Activated CD4-positive, alpha-beta T cell treated with anti-CD3 and anti-CD28 coated beads, Interleukin-2, amount 10 ng/mL, durations not matched to agents 7 days and 5 days (primary cell): ENCODE results near the gene SEMG2. TPM values are rescaled to one million over a fixed set of nuclear protein-coding genes. Genes with fewer than 3 reads are reported as not detected.

Experiments used
- CTCF ChIA-PET: fragments of 350-600 bp; sonication (Branson Sonifier 250); formaldehyde crosslinking; loops from one replicate; lab custom pipeline; 2021; ENCODE audit warnings: antibody characterized with exemption; lab: Charles Lee
- POLR2A ChIA-PET: fragments of 350-600 bp; sonication (Branson Sonifier 250); formaldehyde crosslinking; loops from one replicate; lab custom pipeline; 2021; ENCODE audit warnings: antibody characterized with exemption; lab: Charles Lee
- DNase-seq: peaks from one replicate; pipeline ENCODE4 v3.0.0-alpha.2; 2020
- H3K27ac Mint-ChIP-seq: one replicate; pipeline ENCODE4 v1.8.0; 2021; ENCODE audit warnings: mild to moderate bottlenecking, moderate library complexity, mixed read lengths
- H3K27me3 Mint-ChIP-seq: one replicate; pipeline ENCODE4 v1.8.0; 2021; ENCODE audit warnings: mixed read lengths
- H3K36me3 Mint-ChIP-seq: one replicate; pipeline ENCODE4 v1.8.0; 2021; ENCODE audit warnings: low read depth, mixed read lengths
- H3K4me1 Mint-ChIP-seq: one replicate; pipeline ENCODE4 v1.8.0; 2021; ENCODE audit warnings: mixed read lengths
- H3K4me3 Mint-ChIP-seq: one replicate; pipeline ENCODE4 v1.8.0; 2021; ENCODE audit warnings: mild to moderate bottlenecking, moderate library complexity, mixed read lengths
- H3K9me3 Mint-ChIP-seq: one replicate; pipeline ENCODE4 v1.8.0; 2021; ENCODE audit warnings: mixed read lengths
- total RNA-seq, 2 experiments: library from RNA; stranded (reverse); gene quantifications; one replicate each; pipeline ENCODE4 v1.2.3, GENCODE V29; 2021

Gene SEMG2
- total RNA-seq, 2 experiments from 2014 or later, result not detected

DNA sequence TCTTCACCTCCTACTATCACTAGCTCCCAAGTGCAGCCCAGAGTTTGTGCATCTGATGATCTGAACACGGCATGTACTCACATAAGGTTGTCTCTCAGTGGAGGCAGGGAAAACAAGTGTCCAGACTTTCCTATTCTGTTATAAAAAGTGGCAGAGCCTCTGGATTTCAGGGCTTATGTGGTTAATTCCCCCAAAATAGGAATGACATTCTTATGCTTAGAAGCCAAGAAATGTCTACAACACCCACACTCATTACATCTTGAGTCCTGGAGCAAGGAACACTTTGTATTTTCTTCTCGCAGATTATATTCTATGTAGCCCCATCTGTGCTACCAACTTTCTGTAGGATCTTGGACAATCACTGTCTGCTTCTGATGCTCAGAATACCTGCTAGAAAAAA lies 27.8 kb upstream of the SEMG2 start:
- Mint-ChIP-seq H3K27ac (no peak overlapping the region), H3K4me1 (no peaks in the 10 kb centered on the region), H3K36me3 (no peaks in the 10 kb centered on the region), H3K4me3 (no peak overlapping the region), H3K9me3 (no peaks in the 10 kb centered on the region), H3K27me3 (peaks cover 24% of the 10 kb centered on the region)
- ChIA-PET POLR2A (no interaction called here), CTCF (interaction anchor here (1.7 kb wide), 1 partner anchor 90 kb away, joined by 4 read pairs; no protein-coding TSS in a partner anchor)
- no peak for DNase-seq

DNA sequence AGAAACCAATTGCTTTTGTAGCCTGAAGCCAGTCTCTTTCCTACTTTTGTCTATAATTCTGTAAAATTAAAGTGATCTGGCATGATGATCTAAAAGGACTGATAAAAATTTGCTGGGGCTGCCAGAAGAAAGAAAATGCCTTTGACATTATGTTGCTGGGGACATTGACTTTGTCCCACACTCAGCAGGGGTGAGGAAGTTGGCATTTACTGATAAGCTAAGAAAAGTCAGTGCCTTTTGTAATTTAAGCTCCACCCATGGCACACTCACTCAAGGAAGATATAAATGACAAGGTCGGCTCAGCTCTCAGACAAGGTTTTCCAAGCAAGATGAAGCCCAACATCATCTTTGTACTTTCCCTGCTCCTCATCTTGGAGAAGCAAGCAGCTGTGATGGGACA lies 14.4 kb upstream of the SEMG2 start, which contains the start of gene SEMG1:
SEMG1 (plus strand) TSS at position 309 of the 400 bp plus-strand sequence; CDS start at position 330, 21 bp downstream.
- no peaks in the 10 kb centered on the region for H3K4me1 Mint-ChIP-seq
- DNase-seq, result no peak
- H3K9me3 Mint-ChIP-seq, result no peaks in the 10 kb centered on the region
- ChIA-PET POLR2A (no interaction called here), CTCF (interaction anchor here (0.6 kb wide), 1 partner anchor 1167 kb away, joined by 3 read pairs; no protein-coding TSS in a partner anchor)
- H3K27ac Mint-ChIP-seq, result no peak within 1 kb of the TSS
- H3K27me3 Mint-ChIP-seq, result peaks cover 40% of the 10 kb centered on the region
- no peak within 1 kb of the TSS for H3K4me3 Mint-ChIP-seq
- H3K36me3 Mint-ChIP-seq, result no peaks in the 10 kb centered on the region

DNA sequence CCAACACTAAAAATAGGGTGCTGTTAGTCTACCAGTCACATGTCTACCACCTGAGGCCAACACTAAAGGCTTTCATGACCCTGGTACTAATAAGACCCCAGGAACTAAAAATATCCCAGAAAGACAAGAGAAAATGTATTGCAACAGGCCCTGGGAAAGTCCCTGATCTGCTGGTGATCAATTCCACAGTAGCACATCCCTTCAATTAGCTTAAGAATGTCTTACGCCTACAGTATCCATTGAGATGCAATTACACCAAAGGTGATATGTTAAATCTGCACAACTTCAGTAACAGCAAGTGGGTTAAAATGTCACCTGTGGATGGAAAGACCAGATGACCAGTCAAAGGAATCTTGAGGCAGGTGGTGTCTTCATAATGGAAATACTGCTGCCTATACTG lies 11.2 kb upstream of the SEMG2 start:
- Mint-ChIP-seq H3K27me3 (peaks cover 37% of the 10 kb centered on the region), H3K4me3 (no peak overlapping the region), H3K9me3 (no peaks in the 10 kb centered on the region), H3K36me3 (no peaks in the 10 kb centered on the region), H3K27ac (no peak overlapping the region), H3K4me1 (no peaks in the 10 kb centered on the region)
- ChIA-PET POLR2A (no interaction called here), CTCF (no interaction called here)
- no peak for DNase-seq

DNA sequence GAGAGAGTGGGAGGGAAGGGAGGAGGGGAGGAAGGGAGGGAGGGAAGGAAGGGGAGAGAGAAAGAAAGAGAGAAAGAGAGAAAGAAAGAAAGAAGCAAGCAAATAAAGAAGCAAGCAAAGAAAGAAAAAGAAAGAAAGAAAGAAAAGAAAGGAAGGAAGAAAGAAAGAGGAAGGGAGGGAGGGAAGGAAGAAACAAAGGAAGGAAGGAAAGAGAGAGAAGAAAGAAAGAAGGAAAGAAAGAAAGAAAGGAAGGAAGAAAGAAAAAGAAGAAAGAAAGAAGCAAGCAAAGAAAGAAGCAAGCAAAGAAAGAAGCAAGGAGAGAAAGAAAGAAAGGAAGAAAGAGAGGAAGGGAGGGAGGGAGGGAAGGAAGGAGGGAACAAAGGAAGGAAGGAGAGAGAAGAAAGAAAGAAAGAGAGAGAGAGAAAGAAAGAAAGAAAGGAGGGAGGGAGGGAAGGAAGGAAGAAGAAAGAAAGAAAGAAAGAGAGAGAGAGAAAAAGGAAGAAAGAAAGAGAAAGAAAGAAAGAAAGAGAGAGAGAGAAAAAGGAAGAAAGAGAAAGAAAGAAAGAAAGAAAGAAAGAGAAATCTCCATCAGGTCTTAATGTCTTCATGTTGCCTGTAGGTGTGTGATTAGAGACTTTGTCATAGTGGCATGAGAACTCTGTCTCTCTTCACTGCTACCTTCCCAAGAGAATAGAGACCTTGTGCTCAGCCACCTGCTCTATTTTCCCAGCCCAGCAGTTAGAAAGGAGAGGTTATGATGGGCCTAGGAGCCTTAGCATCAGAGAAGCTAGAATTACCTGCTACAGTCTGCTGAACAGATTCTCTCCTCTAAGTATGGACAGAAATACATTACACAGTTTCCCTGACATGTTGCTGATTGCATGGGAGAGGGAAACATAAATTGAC lies 9.4 kb upstream of the SEMG2 start:
- H3K27me3 Mint-ChIP-seq, result peaks cover 28% of the 10 kb centered on the region
- CTCF ChIA-PET, result no interaction called here
- H3K4me3 Mint-ChIP-seq, result no peak overlapping the region
- no peak overlapping the region for H3K27ac Mint-ChIP-seq
- no peaks in the 10 kb centered on the region for H3K4me1 Mint-ChIP-seq
- no peaks in the 10 kb centered on the region for H3K36me3 Mint-ChIP-seq
- DNase-seq, result no peak
- POLR2A ChIA-PET, result no interaction called here
- H3K9me3 Mint-ChIP-seq, result no peaks in the 10 kb centered on the region

DNA sequence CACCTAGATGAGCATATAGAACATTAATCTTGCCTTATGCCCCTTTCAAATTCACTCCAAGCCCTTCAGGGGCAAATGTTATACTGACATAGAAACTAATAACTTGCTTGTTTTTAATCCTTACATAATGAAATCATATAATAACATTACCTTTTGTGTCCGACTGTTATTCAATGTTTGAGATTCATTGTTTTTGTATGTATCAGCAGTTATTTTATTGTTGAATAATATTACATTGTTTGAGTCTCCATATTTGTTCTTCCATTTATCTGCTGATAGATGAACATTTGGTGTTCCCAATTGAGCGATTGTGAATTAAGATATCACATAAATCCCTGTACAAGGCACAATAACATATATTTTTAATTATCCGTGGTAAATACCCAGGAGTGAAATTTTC lies 8.3 kb upstream of the SEMG2 start:
- no peaks in the 10 kb centered on the region for H3K4me1 Mint-ChIP-seq
- no peak for DNase-seq
- CTCF ChIA-PET, result no interaction called here
- H3K4me3 Mint-ChIP-seq, result no peak overlapping the region
- POLR2A ChIA-PET, result no interaction called here
- peaks cover 24% of the 10 kb centered on the region for H3K27me3 Mint-ChIP-seq
- H3K36me3 Mint-ChIP-seq, result no peaks in the 10 kb centered on the region
- H3K27ac Mint-ChIP-seq, result no peak overlapping the region
- no peaks in the 10 kb centered on the region for H3K9me3 Mint-ChIP-seq

DNA sequence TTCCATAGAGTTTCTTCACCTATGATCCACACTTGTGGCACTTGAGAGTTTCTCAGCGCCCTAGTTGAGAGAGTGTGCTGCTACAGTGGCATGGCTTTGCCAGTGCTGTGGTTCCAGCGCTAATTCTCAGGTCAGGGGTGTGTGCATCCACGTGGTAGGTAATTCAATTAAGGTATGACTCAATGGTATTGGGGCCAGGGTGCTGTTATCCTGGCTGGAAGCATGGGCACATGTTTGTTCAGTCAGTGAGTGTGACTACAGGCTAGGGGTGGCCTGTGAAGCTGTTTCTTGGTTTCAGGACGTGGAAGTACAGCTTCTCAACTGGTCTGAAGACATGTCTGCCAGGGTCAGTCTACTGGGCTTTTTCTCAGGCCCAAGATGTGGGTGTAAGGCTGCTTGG lies 3.0 kb upstream of the SEMG2 start:
- Mint-ChIP-seq H3K27ac (no peak overlapping the region), H3K27me3 (peaks cover 28% of the 10 kb centered on the region), H3K9me3 (no peaks in the 10 kb centered on the region), H3K4me1 (no peaks in the 10 kb centered on the region), H3K4me3 (no peak overlapping the region), H3K36me3 (no peaks in the 10 kb centered on the region)
- ChIA-PET CTCF (no interaction called here), POLR2A (no interaction called here)
- no peak for DNase-seq

DNA sequence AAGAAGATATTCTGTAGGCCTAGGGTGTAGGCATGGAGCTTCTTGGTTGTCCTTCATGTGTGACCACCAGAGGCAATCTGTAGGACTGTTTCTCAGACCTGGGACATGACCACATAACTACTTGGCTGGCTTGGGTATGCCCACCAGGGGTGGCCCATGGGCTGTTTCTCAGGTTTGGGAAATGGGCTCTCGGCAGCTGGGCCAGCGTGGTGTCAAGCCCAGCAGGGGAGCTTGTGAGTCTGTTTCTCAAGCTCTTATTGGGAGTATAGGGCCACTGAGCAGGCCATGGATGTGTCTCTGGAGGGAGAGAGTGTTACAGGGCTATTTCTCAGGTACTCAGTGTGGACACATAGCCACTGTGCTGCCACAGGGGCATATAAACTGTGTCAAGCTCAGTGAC lies 2.5 kb upstream of the SEMG2 start:
- Mint-ChIP-seq H3K9me3 (no peaks in the 10 kb centered on the region), H3K27ac (no peak overlapping the region), H3K4me3 (no peak overlapping the region), H3K4me1 (no peaks in the 10 kb centered on the region), H3K27me3 (peaks cover 26% of the 10 kb centered on the region), H3K36me3 (no peaks in the 10 kb centered on the region)
- DNase-seq, result no peak
- CTCF ChIA-PET, result no interaction called here
- POLR2A ChIA-PET, result no interaction called here

DNA sequence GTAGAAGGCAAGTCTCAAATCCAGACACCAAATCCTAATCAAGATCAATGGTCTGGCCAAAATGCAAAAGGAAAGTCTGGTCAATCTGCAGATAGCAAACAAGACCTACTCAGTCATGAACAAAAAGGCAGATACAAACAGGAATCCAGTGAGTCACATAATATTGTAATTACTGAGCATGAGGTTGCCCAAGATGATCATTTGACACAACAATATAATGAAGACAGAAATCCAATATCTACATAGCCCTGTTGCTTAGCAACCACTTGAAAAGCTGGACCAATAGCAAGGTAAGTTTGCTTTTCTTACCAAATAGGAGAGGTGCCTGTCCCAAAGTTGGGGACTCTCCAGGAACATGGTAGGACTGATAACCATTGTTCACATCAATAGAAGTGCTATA lies 2.0 kb downstream of the SEMG2 start:
- Mint-ChIP-seq H3K27ac (no peak overlapping the region), H3K4me3 (no peak overlapping the region), H3K4me1 (no peaks in the 10 kb centered on the region), H3K27me3 (peaks cover 35% of the 10 kb centered on the region), H3K36me3 (no peaks in the 10 kb centered on the region), H3K9me3 (no peaks in the 10 kb centered on the region)
- CTCF ChIA-PET, result no interaction called here
- no peak for DNase-seq
- POLR2A ChIA-PET, result no interaction called here

DNA sequence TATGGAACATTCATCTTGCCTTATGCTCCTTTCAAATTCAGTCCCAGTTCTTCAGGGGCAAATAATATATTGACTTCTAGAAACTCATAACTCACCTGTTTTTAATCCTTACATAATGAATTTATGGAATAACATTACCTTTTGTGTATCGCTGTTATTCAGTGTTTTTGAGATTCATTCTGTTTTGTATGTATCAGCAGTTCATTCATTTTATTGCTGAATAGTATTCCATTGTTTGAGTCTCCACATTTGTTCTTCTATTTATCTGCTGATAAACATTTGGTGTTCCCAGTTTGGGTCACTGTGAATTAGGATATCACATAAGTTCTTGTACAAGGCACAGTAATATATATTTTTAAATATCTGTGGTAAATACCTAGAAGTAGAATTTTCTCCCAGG lies 5.1 kb downstream of the SEMG2 start:
- CTCF ChIA-PET, result no interaction called here
- Mint-ChIP-seq H3K36me3 (no peaks in the 10 kb centered on the region), H3K4me1 (no peaks in the 10 kb centered on the region), H3K4me3 (no peak overlapping the region), H3K27ac (no peak overlapping the region), H3K9me3 (no peaks in the 10 kb centered on the region), H3K27me3 (peaks cover 35% of the 10 kb centered on the region)
- POLR2A ChIA-PET, result no interaction called here
- no peak for DNase-seq

DNA sequence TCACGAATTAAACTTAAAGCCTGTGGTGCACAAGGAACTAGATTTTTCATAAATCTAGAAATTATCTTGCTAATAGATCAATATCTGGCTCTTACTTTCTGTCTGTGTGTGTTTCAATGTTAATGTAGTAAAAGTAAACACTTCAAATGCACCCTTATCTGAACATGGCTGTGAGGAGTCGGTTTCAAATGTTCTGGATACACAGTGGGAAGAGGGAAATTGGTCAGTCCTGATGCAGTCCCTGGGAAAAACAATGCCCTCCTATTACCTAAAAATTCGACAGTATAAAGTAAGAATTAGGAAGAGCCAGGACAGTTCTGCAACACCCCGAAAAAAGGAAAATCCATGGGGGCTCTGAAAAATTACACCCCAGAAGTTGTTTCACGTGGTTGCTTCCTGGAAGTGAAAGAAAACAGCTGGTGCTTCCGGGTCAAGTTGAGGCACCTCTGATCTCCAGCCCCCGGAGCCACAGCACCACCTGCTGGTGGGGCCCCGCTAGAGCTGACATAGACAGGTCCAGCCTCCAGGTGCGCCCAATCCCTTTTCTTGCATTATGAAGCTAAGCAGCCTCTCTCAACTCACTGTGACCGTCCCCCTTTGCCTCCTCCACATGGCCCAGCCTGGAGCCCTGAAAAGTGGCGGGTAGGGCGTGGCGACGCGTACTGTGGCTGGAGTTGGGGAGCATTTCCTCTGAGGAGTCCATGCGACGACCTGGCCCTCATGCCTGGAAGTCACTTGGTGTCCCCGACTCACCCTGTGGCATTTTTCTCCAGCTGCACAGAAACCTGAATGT lies 8.3 kb downstream of the SEMG2 start:
- H3K9me3 Mint-ChIP-seq, result no peaks in the 10 kb centered on the region
- no peaks in the 10 kb centered on the region for H3K36me3 Mint-ChIP-seq
- H3K4me3 Mint-ChIP-seq, result no peak overlapping the region
- DNase-seq, result peak; percentile 50
- no peaks in the 10 kb centered on the region for H3K4me1 Mint-ChIP-seq
- ChIA-PET CTCF (no interaction called here), POLR2A (no interaction called here)
- H3K27me3 Mint-ChIP-seq, result peaks cover 33% of the 10 kb centered on the region
- H3K27ac Mint-ChIP-seq, result no peak overlapping the region

DNA sequence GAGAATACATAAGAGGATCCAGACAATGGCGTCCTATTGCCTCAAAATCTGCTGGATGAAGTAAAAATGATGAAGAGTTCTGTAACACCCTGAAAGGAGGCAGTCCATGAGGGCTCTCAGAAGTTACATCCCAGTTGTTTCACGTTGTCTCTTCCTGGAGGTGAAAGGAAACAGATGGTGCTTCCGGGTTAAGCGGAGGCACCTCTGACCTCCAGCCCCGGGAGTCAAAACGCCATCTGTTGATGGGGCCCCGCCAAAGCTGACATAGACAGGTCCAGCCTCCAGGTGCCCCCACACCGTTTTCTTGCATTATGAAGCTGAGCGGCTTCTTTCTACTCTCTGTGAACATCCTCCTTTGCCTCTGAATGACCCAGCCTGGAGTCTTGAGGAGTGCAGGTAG lies 9.5 kb downstream of the SEMG2 start:
- Mint-ChIP-seq H3K36me3 (no peaks in the 10 kb centered on the region), H3K27me3 (peaks cover 30% of the 10 kb centered on the region), H3K4me3 (no peak overlapping the region), H3K9me3 (no peaks in the 10 kb centered on the region), H3K4me1 (no peaks in the 10 kb centered on the region), H3K27ac (no peak overlapping the region)
- CTCF ChIA-PET, result no interaction called here
- DNase-seq, result no peak
- POLR2A ChIA-PET, result no interaction called here

DNA sequence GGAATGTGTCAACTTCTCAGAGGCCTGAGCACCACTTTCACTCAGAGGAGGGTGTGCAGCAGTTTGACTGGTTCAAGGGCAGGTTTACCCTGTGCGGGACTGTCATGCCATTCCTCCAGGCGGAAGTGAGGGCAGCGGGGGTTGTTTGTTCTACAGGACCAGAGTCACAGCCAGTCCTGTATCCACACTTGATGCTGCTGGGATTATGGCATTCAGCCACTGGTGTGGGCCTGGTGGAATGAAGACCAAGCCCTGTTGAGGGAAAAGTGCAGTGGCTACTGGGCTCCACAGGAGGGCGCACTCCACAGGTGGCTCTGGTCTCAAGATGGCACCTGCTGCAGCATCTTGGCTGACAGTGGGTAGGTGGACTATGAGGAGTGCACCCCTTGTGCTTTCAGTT lies 14.8 kb downstream of the SEMG2 start:
- ChIA-PET CTCF (no interaction called here), POLR2A (no interaction called here)
- H3K27me3 Mint-ChIP-seq, result peaks cover 32% of the 10 kb centered on the region
- DNase-seq, result no peak
- H3K9me3 Mint-ChIP-seq, result no peaks in the 10 kb centered on the region
- no peak overlapping the region for H3K4me3 Mint-ChIP-seq
- H3K4me1 Mint-ChIP-seq, result no peaks in the 10 kb centered on the region
- H3K36me3 Mint-ChIP-seq, result no peaks in the 10 kb centered on the region
- no peak overlapping the region for H3K27ac Mint-ChIP-seq

DNA sequence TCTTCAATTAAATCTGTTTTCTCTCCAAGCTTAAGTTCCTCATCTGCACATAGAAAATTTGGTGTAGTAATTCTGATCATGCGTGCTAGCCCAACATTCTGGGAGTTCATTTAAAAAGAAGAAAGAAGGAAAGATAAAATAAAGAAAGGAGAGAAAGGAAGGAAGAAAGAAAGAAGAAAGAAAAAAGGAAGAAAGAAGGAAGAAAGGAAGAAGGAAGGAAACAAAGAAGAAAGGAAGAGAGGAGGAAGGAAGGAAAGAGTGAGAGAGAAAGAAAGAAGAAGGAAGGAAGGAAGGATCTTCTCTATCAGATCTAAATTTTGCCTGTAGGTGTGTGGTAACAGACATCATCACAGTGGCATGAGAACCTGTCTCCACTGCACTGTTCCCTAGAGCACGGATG lies 17.0 kb downstream of the SEMG2 start:
- no peak overlapping the region for H3K4me3 Mint-ChIP-seq
- H3K4me1 Mint-ChIP-seq, result no peaks in the 10 kb centered on the region
- peaks cover 40% of the 10 kb centered on the region for H3K27me3 Mint-ChIP-seq
- DNase-seq, result no peak
- H3K36me3 Mint-ChIP-seq, result no peaks in the 10 kb centered on the region
- no peak overlapping the region for H3K27ac Mint-ChIP-seq
- POLR2A ChIA-PET, result no interaction called here
- CTCF ChIA-PET, result no interaction called here
- H3K9me3 Mint-ChIP-seq, result no peaks in the 10 kb centered on the region
